ENCODE measurements around the gene TNK1. TPM values are rescaled to one million over a fixed set of nuclear protein-coding genes. Genes with fewer than 3 reads are reported as not detected.

Gene TNK1
- total RNA-seq, 1 experiment from 2014 or later, result 0.24 TPM

DNA sequence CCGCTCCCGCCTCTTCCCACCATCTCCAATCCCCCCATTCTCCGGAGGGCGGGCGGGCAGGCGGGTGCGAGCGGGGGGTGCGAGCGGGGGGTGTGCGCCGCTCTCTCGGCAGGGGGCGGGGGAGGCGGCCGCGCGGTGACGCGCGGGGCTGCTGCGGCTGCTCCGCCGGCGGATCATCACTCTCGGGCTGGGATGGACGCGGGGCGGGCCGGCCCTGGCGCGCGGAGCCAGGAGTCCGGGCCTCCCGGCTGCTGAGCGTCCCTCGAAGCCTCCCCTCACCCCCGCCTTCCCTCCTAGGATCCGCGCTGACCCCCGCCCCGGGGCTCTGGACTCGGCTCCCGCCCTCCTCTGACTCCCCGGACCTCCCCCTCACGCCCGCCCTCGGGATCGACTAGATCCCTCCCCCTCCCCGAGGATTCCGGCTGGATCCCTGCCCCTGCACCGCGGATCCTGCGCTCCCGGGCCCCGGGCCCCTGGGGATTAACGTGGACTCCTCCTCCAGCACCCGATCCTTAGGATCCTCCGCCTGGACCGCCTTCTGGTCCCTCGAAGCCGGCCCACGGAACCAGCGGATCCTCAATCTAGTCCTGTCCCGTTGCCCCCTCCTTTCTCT lies 24.0 kb downstream of the TNK1 start:
- DNase-seq (ENCODE audit: low read depth, low spot score), result peak; percentile 14
- in situ Hi-C loops (cut with HindIII; ENCODE audit: low pct_unique_long_range_greater_than_20kb, low sequenced_read_pairs), result no loop called here

GRCh38 chr17:7405350-7406234 lies 24.7 kb downstream of the TNK1 start:
- DNase-seq (ENCODE audit: low read depth, low spot score), result no peak
- in situ Hi-C loops (cut with HindIII; ENCODE audit: low pct_unique_long_range_greater_than_20kb, low sequenced_read_pairs), result no loop called here

DNA sequence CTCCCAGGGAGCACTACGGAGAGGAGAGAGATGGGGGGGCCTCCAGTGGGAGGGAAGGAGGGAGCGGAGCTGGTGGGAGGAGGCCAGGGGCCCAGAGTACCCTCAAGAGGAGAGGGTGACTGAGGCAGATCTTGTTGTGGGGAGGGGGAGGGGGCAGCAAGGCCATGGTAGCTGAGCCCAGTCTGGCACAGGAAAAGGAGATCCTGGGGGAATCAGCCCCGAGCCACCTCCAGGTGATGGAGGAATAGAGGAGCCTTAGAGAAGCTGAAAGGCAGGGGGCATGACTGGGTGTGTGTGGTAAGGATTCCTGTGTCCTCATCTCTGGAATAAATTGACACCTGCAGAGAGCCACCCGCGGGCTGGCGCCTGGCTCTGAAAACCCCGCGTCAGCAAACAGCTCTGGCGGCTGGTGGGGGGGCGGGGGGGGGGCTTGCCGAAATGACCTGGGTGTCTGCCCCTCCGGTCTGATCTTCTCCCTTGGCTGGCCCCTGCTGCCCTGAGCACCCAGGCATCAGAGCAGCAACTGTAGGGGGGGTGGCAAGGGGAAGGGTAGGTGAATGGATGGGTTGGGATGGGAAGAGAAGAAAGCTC lies 25.4 kb downstream of the TNK1 start:
- no peak for DNase-seq (ENCODE audit: low read depth, low spot score)
- in situ Hi-C loops (cut with HindIII; ENCODE audit: low pct_unique_long_range_greater_than_20kb, low sequenced_read_pairs), result no loop called here

- in situ Hi-C loops (cut with HindIII; ENCODE audit: low pct_unique_long_range_greater_than_20kb, low sequenced_read_pairs), result no loop called here
- DNase-seq (ENCODE audit: low read depth, low spot score), result no peak
Measured at GRCh38 chr17:7407082-7407481, 26.2 kb downstream of the TNK1 start.

DNA sequence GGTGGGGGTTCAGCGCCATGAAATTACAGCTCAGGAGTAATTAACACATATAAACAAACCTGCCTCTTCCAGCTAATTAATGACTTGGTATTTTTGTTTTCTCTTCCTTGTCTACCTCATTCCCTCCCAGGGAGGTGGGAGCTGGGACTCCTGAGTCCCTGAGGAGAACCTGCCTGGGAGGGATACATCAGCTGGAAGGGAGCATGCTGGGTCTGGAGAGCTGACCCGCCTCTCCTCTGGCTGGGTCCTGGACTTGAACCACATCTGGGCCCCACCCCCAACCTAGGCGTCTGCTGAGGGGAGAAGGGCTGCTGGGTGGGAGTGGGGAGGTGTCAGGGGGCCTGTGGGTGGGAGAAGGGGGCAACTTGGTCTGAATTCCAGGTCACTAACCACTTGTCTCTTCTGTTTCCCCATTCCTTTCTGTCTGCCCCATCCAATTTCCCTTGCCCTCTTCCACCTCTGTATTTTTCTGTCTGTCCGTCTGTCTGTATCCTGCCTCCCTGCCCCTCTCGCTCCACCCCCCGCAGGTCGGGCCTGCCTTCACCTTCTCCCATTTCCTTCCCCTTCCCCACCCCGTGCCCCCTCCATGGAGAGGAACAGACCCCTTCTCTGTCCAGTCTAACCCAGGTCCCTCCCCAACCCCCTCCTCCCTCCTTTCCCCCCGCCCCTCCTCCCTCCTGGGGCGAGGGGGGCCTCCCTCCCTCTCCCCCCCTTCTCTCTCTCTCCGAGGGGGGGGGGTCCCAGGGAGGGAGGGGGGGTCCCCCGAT lies 26.8 kb downstream of the TNK1 start, which contains the start of gene NLGN2:
TSS of gene NLGN2 (plus strand) at position 361 of the 767 bp plus-strand sequence. CDS start 411 bp downstream, outside the sequence.
- in situ Hi-C loops (cut with HindIII; ENCODE audit: low pct_unique_long_range_greater_than_20kb, low sequenced_read_pairs), result no loop called here
- no peak for DNase-seq (ENCODE audit: low read depth, low spot score)

DNA sequence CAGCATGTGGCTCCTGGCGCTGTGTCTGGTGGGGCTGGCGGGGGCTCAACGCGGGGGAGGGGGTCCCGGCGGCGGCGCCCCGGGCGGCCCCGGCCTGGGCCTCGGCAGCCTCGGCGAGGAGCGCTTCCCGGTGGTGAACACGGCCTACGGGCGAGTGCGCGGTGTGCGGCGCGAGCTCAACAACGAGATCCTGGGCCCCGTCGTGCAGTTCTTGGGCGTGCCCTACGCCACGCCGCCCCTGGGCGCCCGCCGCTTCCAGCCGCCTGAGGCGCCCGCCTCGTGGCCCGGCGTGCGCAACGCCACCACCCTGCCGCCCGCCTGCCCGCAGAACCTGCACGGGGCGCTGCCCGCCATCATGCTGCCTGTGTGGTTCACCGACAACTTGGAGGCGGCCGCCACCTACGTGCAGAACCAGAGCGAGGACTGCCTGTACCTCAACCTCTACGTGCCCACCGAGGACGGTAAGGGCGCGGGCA lies 27.4 kb downstream of the TNK1 start:
- DNase-seq (ENCODE audit: low read depth, low spot score), result no peak
- in situ Hi-C loops (cut with HindIII; ENCODE audit: low pct_unique_long_range_greater_than_20kb, low sequenced_read_pairs), result no loop called here

DNA sequence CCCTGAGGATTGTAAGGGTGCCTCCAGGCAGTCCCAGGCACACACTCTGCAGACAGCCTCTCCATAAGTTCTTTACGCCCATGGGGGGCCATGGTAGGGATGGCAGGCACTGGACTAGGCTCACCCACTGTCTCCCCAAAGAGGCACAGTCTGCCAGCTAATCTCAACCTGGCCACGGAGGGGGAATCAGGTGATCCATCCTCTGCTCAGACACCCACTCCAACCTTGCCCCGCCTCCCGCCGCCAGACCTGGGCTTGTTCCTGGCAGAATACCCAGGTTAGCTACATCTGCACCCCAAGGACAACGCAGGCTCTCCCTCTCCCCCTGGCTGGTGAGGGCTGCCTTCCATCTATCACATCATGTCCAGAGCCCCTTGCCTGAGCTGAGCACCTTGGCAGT lies 28.0 kb downstream of the TNK1 start:
- no peak for DNase-seq (ENCODE audit: low read depth, low spot score)
- in situ Hi-C loops (cut with HindIII; ENCODE audit: low pct_unique_long_range_greater_than_20kb, low sequenced_read_pairs), result no loop called here

DNA sequence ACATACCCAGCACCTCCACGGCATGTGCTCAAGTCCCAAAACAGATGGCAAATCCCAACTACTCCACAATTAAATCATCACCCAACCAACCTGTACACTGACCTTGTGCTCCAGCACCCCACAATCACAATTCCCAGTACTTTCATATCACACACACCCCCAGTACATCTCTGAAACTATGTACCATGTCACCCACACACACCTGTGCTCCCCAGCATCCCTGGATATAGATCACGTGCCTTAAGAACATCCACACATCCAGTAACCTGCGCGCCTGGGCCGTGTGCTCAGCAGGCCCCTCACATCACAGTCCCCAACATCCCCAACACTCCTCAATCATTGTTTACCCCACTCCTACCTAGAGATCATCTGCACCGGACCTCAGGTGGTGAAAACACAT lies 28.8 kb downstream of the TNK1 start:
- no peak for DNase-seq (ENCODE audit: low read depth, low spot score)
- in situ Hi-C loops (cut with HindIII; ENCODE audit: low pct_unique_long_range_greater_than_20kb, low sequenced_read_pairs), result no loop called here

DNA sequence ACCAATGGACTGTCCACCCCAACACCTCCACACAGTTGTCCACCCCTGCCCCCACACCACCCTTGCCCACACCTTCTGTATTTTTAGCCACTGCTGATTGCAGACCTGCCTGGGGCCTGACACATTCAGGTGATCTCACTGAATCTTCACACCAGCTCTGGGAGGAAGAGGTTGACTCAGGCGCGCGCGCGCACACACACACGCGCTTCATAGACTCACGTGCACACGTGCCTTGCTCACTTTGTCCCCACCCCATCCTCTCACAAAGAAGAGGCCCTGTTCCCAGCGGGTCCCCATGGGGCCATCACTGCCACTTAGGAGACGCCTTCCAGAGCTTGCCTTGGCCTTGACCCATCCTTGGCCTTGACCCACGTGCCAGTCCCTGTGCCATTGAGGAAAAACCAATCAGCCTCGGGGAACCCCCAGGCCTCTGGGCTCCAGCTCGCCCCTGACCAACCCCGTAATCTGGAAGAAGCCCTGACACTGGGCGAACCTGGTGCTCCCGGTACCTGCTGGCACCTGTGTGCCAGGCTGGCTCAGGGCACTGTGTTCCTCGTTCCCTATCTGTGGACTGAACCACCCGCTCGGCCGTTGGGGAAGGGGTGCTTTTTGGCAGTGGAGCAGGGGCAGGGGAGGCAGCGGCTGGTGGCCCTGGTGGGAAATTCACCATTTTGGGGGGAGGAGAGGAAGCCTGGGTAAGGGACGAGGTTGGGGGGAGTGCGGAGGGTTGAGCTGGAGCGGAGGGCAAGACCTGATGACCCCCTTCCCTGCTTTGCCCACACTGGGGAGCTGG lies 29.9 kb downstream of the TNK1 start:
- DNase-seq (ENCODE audit: low read depth, low spot score), result no peak
- in situ Hi-C loops (cut with HindIII; ENCODE audit: low pct_unique_long_range_greater_than_20kb, low sequenced_read_pairs), result no loop called here

DNA sequence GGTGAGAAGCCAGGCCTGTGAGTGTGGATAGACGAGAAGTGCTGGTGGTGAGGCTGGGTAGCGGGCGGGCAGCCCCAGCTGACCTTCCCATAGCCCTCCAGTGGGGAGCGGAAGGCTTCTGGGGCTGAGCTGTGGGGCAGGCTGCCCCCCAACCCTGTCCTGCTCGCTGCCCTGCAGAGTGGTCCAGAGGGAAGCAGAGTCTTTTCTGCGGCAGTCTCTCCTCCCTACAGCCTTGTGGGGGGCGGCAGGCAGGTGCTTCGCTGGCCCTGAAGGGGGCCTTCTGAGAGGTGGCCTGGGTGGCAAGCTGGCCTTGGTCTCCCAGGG lies 30.5 kb downstream of the TNK1 start:
- no peak for DNase-seq (ENCODE audit: low read depth, low spot score)
- in situ Hi-C loops (cut with HindIII; ENCODE audit: low pct_unique_long_range_greater_than_20kb, low sequenced_read_pairs), result no loop called here

DNA sequence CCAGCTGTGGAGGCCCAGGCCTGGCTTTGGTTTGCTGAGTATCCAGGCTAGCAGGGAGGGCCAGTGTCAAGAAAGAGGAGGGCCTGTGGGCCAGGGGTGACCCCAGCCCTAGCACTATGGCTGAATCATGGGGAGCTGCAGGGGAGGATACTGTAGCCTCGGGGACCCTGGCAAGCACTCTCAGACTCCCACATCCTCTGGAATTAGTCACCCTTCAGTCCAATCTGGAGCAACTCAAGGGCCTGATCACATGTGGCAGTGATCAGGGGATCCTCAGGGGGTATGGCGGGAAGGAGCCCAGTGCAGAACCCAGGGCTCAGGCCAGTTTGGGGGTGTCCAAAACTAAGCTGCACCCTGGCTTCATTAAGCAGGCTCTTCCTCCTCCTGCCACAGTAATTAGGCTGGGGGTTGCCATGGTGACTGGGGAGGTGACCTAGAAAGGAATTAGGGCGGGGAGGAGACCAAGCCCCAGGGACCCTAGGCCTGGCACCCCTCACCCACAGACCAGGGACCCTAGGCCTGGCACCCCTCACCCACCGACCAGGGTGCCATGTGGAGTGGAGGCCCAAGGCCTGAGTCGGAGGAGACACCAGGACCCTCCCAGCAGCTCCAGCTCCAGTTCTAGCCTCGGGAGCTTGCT lies 32.6 kb downstream of the TNK1 start:
- in situ Hi-C loops (cut with HindIII; ENCODE audit: low pct_unique_long_range_greater_than_20kb, low sequenced_read_pairs), result no loop called here
- DNase-seq (ENCODE audit: low read depth, low spot score), result no peak

DNA sequence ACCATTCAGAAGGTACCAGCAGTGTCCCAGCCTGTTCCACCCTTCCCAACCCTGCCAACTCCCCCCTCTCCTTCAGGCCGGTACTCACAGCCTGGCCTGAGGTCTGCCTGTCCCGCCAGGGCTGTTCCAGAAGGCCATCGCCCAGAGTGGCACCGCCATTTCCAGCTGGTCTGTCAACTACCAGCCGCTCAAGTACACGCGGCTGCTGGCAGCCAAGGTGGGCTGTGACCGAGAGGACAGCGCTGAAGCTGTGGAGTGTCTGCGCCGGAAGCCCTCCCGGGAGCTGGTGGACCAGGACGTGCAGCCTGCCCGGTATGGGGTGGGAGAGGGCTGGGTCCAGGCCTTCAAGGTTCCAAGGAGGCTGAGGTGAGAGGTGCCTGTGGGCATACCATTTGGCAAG lies 33.9 kb downstream of the TNK1 start:
- no peak for DNase-seq (ENCODE audit: low read depth, low spot score)
- in situ Hi-C loops (cut with HindIII; ENCODE audit: low pct_unique_long_range_greater_than_20kb, low sequenced_read_pairs), result no loop called here

DNA sequence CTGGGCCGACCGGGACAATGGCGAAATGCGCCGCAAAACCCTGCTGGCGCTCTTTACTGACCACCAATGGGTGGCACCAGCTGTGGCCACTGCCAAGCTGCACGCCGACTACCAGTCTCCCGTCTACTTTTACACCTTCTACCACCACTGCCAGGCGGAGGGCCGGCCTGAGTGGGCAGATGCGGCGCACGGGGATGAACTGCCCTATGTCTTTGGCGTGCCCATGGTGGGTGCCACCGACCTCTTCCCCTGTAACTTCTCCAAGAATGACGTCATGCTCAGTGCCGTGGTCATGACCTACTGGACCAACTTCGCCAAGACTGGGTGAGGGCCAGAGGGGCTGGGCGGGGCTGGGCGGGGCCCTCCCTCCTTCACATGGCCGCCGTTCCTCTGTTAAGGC lies 34.9 kb downstream of the TNK1 start:
- DNase-seq (ENCODE audit: low read depth, low spot score), result no peak
- in situ Hi-C loops (cut with HindIII; ENCODE audit: low pct_unique_long_range_greater_than_20kb, low sequenced_read_pairs), result no loop called here

DNA sequence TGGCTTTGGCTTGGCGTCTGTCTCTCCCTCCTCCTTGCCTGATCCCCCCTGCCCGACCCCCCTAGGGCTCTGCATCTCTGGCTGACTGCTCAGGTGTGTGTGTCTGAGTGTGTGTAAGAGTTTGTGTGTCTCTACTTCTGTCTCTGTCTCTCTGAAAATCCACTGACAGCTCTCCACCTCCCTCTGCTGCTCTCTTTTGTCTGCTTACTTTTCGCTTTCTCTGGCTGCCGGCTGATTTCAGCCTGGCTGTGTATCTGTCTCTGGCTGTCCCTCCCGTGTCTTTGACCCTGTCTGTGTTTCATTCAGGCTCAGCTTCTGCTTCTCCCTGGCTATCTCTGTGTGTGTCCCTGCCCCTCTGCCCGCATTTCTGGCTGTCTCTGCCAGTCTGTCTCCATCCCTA lies 35.4 kb downstream of the TNK1 start:
- in situ Hi-C loops (cut with HindIII; ENCODE audit: low pct_unique_long_range_greater_than_20kb, low sequenced_read_pairs), result no loop called here
- DNase-seq (ENCODE audit: low read depth, low spot score), result no peak

DNA sequence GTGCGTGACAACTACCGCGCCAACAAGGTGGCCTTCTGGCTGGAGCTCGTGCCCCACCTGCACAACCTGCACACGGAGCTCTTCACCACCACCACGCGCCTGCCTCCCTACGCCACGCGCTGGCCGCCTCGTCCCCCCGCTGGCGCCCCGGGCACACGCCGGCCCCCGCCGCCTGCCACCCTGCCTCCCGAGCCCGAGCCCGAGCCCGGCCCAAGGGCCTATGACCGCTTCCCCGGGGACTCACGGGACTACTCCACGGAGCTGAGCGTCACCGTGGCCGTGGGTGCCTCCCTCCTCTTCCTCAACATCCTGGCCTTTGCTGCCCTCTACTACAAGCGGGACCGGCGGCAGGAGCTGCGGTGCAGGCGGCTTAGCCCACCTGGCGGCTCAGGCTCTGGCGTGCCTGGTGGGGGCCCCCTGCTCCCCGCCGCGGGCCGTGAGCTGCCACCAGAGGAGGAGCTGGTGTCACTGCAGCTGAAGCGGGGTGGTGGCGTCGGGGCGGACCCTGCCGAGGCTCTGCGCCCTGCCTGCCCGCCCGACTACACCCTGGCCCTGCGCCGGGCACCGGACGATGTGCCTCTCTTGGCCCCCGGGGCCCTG lies 36.3 kb downstream of the TNK1 start:
- in situ Hi-C loops (cut with HindIII; ENCODE audit: low pct_unique_long_range_greater_than_20kb, low sequenced_read_pairs), result no loop called here
- DNase-seq (ENCODE audit: low read depth, low spot score), result no peak

- in situ Hi-C loops (cut with HindIII; ENCODE audit: low pct_unique_long_range_greater_than_20kb, low sequenced_read_pairs), result no loop called here
- DNase-seq (ENCODE audit: low read depth, low spot score), result no peak
Measured at GRCh38 chr17:7418472-7419152, 37.7 kb downstream of the TNK1 start.

All from SK-MEL-5 (cell line).